ENCODE data around the gene NFKBIZ.

The NFKBIZ gene

DNA sequence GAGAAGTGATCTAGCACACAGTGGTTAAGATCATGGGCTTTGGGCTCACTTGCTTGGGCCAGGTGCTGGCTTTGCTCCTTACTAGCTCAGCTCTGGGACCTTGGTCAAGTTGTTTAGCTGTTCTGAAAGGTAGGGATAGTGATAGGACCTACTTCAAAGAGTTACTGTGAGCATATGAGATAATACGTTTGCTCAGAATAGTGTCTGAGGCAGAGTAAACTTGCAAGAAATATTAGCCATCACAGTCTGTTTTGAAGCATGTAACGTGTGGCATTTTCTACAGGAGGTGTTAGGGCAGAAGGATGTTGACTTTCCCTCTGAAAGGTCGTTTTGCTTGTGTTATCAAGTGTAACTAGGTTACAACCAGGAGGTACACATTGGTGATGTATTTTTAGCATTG lies 34.5 kb upstream of the NFKBIZ start:
- TF ChIP-seq, protein P1, sequence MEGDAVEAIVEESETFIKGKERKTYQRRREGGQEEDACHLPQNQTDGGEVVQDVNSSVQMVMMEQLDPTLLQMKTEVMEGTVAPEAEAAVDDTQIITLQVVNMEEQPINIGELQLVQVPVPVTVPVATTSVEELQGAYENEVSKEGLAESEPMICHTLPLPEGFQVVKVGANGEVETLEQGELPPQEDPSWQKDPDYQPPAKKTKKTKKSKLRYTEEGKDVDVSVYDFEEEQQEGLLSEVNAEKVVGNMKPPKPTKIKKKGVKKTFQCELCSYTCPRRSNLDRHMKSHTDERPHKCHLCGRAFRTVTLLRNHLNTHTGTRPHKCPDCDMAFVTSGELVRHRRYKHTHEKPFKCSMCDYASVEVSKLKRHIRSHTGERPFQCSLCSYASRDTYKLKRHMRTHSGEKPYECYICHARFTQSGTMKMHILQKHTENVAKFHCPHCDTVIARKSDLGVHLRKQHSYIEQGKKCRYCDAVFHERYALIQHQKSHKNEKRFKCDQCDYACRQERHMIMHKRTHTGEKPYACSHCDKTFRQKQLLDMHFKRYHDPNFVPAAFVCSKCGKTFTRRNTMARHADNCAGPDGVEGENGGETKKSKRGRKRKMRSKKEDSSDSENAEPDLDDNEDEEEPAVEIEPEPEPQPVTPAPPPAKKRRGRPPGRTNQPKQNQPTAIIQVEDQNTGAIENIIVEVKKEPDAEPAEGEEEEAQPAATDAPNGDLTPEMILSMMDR (IDR thresholded peaks at IDR 0.05; ENCODE audit: borderline replicate concordance, insufficient read depth, low read depth, low read length): no peak
- no peak overlapping the region for H3K4me3 ChIP-seq (ENCODE audit: low read depth, low read length)

DNA sequence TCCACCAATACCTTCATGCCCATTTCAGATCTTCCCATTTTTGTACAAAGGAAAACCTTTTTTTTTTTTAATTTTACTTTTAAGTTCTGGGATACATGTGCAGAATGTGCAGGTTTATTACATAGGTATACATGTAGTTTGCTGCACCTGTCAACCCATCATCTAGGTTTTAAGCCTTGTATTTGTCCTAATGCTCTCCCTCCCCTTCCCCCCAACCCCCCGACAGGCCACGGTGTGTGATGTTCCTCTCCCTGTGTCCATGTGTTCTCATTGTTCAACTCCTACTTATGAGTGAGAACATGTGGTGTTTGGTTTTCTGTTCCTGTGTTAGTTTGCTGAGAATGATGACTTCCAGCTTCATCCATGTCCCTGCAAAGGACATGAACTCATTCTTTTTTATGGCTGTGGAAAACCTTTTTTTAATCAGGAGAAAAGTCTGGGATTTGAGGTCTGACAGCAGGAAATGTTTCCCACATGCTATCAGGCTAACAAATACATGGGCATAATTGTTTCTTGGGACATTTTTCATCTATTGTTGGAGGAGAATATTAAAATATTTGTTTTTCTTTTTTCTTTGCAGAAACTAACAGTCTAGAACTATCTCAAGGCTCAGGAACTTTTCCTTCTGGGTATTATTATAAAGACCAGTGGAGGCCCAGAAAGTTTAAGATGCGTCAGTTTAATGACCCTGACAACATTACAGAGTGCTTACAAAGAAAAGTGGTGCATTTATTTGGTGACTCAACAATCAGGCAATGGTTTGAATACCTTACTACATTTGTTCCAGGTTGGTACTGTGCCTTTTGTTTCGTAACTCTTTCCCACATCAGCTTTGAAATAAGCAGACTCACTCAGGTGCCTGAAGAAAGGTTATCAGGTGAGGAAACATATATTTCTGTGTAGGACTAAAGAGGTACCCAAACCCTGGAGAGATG lies 32.8 kb upstream of the NFKBIZ start:
- H3K4me3 ChIP-seq (ENCODE audit: low read depth, low read length): no peak overlapping the region
- TF ChIP-seq, protein P1 (IDR thresholded peaks at IDR 0.05; ENCODE audit: borderline replicate concordance, insufficient read depth, low read depth, low read length): no peak

DNA sequence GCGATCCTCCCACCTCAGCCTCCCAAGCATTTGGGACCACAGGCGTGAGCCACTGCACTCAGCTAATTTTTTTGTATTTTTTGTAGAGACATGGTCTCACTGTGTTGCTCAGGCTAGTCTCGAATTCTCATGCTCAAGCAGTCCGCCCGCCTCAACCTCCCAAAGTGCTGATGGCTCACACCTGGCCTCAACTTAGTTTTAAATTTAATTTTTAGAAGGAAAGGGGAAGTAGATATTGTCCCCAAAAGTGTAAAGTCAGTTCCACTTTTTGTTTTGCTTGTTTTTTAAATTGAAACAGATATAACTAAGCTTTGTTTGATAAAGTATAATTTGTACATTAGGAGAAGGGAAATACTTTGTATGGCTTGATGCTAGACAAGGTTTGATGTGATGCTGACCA lies 31.3 kb upstream of the NFKBIZ start:
- H3K4me3 ChIP-seq (ENCODE audit: low read depth, low read length): no peak overlapping the region
- TF ChIP-seq, protein P1 (IDR thresholded peaks at IDR 0.05; ENCODE audit: borderline replicate concordance, insufficient read depth, low read depth, low read length): no peak

DNA sequence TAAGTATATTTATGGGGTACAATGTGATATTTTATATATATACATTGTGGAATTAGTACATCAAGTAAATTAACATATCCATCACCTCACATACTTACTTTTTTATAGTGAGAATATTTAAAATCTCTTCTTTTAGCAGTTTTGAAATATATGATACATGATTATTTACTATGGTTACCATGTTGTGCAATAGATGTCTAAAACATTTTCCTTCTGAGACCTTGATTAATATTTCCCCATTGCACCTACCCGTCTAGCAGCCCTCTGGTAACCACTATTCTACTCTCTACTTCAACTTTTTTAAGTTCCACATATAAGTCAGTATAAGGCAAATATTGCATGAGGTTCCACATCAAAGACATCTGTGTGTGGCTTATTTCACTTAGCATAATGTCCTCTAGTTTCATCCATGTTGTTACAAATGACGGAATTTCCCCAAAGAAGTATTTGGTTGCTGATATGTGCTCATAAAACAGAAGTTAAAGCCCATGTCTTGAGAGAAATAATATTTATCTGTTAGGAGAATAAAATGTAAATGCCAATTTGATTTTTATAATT lies 29.6 kb upstream of the NFKBIZ start:
- no peak overlapping the region for H3K4me3 ChIP-seq (ENCODE audit: low read depth, low read length)
- TF ChIP-seq, protein P1 (IDR thresholded peaks at IDR 0.05; ENCODE audit: borderline replicate concordance, insufficient read depth, low read depth, low read length): no peak

DNA sequence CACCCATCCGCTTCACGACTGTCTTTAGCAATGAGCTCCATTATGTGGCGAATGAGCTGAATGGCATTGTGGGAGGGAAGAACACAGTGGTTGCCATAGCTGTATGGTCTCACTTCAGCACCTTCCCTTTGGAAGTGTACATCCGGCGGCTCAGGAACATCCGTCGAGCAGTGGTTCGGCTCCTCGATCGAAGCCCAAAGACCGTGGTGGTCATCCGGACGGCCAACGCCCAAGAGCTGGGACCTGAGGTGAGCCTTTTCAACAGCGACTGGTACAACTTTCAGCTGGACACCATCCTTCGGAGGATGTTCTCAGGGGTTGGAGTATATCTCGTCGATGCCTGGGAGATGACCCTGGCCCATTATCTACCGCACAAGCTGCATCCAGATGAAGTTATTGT lies 27.8 kb upstream of the NFKBIZ start:
- H3K4me3 ChIP-seq (ENCODE audit: low read depth, low read length): no peak overlapping the region
- TF ChIP-seq, protein P1 (IDR thresholded peaks at IDR 0.05; ENCODE audit: borderline replicate concordance, insufficient read depth, low read depth, low read length): no peak

DNA sequence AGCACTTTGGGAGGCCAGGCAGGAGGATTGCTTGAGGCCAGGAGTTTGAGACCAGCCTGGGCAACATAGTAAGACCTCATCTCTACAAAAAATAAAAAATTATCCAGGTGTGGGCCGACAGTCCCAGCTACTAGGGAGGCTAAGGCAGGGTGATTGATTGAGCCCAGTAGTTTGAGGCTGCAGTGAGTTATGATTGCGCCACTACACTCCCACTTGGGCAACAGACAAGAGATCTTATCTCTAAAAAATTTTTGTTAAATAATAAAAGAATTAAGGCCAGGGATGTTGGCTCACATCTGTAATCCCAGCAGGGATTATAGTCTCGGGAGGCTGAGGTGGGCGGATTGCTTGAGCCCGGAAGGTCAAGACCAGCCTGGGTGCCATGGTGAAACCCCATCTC lies 25.8 kb upstream of the NFKBIZ start:
- H3K4me3 ChIP-seq (ENCODE audit: low read depth, low read length): no peak overlapping the region
- TF ChIP-seq, protein P1 (IDR thresholded peaks at IDR 0.05; ENCODE audit: borderline replicate concordance, insufficient read depth, low read depth, low read length): no peak

DNA sequence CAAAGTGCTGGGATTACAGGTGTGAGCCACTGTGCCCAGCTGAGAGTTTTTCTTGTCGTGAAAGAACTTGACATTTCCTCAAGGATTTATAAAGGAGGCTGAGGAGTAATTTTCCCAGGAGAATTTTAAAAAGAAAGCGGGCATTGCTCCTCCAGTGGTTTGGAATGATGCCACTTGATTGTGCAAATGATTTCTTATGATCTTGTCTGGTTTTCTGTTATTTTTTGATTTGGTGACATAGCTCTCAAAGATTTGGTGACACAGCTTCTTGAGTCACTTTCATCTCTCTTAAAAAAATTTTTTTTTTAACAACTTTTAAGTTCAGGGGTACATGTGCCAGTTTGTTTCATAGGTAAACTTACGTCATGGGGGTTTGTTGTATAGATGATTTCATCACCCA lies 24.6 kb upstream of the NFKBIZ start:
- TF ChIP-seq, protein P1 (IDR thresholded peaks at IDR 0.05; ENCODE audit: borderline replicate concordance, insufficient read depth, low read depth, low read length): no peak
- H3K4me3 ChIP-seq (ENCODE audit: low read depth, low read length): no peak overlapping the region

All from GM12875 (cell line).